Measurements from ENCODE around the gene CD46. TPM values are rescaled to one million over a fixed set of nuclear protein-coding genes. Genes with fewer than 3 reads are reported as not detected.
"Not testable (repeated sequence)": the region's sequence is repeated elsewhere in the genome, so short reads cannot be mapped to it uniquely, and the experiment has no call there.

The CD46 gene
- total RNA-seq, 1 experiment from 2014 or later: 152 TPM

DNA sequence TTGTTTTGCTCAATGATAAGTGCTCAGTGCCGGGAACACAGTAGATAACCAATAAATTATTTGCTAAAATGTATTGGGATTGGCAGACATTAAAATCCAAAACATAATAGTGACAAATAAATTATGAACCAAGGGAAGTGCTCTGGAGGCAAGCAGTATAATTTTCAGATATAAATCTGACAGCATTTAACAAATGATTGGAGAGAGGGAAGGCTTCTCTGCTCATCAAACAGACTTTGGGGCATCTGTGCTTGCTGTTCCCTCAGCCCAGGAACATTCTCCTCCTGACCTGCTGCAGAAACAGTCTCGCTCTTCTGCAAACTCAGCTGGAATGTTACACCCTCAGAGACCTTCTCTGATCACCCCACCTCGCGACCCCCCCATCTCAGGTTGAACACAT lies 2.2 kb downstream of the CD46 start:
- Histone ChIP-seq H3K79me2 (ENCODE audit: low read length) (peaks cover 72% of the 10 kb centered on the region), H3K27ac (ENCODE audit: low read length) (no peak overlapping the region), H3K36me3 (ENCODE audit: insufficient read depth, low read length) (peaks cover 21% of the 10 kb centered on the region), H3K9me2 (replicated peaks; ENCODE audit: insufficient read depth, low read length) (no peaks in the 10 kb centered on the region), H4K20me1 (ENCODE audit: insufficient read depth, low read depth, low read length) (peaks cover 9% of the 10 kb centered on the region; the same call in 1 of the 2 replicates), H3K4me1 (ENCODE audit: low read length) (peaks cover 57% of the 10 kb centered on the region), H2AFZ (ENCODE audit: low read length) (no peak overlapping the region), H3K9me3 (ENCODE audit: low read length) (no peaks in the 10 kb centered on the region), H3K27me3 (ENCODE audit: low read length) (no peaks in the 10 kb centered on the region), H3K9ac (ENCODE audit: low read length) (0 out of 2 replicates have a peak overlapping the region, but pooled peaks have one; percentile 6), H3K4me2 (ENCODE audit: low read depth, low read length, poor library complexity, severe bottlenecking) (peak overlapping the region; percentile 83), H3K4me3 (ENCODE audit: low read length) (peak overlapping the region; percentile 92; the same call in 1 of the 2 replicates)
- no peak for DNase-seq

DNA sequence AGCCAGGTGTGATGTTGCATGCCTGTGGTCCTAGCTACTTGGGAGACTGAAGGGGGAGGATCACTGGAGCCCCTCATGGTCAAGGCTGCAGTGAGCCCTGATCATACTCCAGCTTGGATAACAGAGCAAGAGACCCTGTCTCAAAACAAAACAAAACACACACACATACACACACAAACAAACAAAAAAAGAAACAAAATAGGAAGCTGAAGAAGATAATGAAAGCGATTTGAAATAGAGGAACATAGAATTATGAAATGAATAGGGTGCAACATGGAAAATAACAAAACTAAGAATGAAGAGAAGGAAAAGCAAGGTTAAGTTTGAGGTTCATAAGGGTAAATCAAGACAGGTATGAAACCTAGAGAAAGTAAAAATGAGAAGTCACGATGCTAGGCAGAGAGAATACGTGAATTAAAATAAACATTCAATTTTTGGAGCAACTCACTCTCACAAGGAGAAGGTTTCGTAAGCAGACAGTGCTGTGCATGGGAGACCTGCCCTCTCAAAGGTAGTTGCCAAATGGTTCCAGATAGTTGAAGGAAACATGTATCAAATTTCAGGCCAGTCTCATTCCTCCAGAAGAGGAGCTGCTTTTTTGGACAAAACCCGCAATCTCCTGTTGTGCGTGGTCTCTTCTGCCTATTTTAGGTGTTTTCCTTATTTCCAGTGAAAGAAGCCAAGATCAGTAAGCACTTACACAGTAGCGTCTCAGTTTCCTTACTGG lies 3.3 kb downstream of the CD46 start:
- H2AFZ ChIP-seq (ENCODE audit: low read length): no peak overlapping the region
- H3K79me2 ChIP-seq (ENCODE audit: low read length): peaks cover 76% of the 10 kb centered on the region
- H3K4me2 ChIP-seq (ENCODE audit: low read depth, low read length, poor library complexity, severe bottlenecking): no peak overlapping the region
- H3K9me2 ChIP-seq (replicated peaks; ENCODE audit: insufficient read depth, low read length): no peaks in the 10 kb centered on the region
- H3K4me1 ChIP-seq (ENCODE audit: low read length): peaks cover 46% of the 10 kb centered on the region
- no peak overlapping the region for H3K4me3 ChIP-seq (ENCODE audit: low read length)
- no peaks in the 10 kb centered on the region for H3K27me3 ChIP-seq (ENCODE audit: low read length)
- H4K20me1 ChIP-seq (ENCODE audit: insufficient read depth, low read depth, low read length): peaks cover 9% of the 10 kb centered on the region; the same call in 1 of the 2 replicates
- no peak overlapping the region for H3K27ac ChIP-seq (ENCODE audit: low read length)
- H3K9me3 ChIP-seq (ENCODE audit: low read length): no peaks in the 10 kb centered on the region
- H3K9ac ChIP-seq (ENCODE audit: low read length): no peak overlapping the region
- peaks cover 31% of the 10 kb centered on the region for H3K36me3 ChIP-seq (ENCODE audit: insufficient read depth, low read length)
- DNase-seq: no peak

DNA sequence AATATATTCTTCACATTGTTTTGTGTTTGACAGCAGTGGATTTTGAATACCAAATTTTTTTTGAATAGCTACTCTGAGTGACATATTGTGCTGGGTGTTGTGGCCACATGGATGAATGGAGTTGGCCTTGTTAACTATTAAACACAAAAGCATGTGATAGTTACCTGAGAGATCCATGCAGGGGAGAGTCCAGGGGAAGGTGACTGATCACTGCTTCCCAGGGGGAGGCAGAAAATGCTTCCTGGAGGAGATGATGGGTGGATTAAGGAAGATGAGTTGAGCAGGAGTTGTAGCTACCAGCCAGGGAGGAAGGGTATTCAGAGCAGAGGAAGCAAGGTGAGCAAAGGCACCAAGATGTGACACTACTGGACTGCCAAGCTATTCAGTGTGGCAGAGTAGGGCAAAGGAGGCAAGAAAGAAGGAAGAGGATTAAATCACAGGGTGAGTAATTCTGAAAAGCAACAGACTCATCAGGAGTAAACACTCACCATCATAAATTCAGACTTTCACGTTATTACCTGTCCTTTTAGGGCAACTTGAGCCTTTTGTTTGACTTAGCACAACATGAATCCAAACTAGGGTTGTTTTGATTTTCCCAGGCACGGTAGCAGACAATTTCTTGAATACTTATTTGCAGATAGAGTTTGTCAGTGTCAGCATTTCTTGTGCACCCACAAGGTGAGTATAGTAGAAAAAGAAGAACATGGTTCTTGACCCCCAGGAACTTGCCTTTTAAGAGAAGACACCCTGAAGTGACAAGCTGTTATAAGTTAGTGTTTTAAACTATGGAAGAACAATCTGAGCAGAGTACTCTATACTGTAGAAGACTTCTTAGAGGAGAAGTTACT lies 4.2 kb downstream of the CD46 start:
- no peak overlapping the region for H3K4me2 ChIP-seq (ENCODE audit: low read depth, low read length, poor library complexity, severe bottlenecking)
- no peaks in the 10 kb centered on the region for H3K9me2 ChIP-seq (replicated peaks; ENCODE audit: insufficient read depth, low read length)
- DNase-seq: no peak
- peaks cover 37% of the 10 kb centered on the region for H3K4me1 ChIP-seq (ENCODE audit: low read length)
- H3K36me3 ChIP-seq (ENCODE audit: insufficient read depth, low read length): peaks cover 38% of the 10 kb centered on the region
- no peaks in the 10 kb centered on the region for H3K9me3 ChIP-seq (ENCODE audit: low read length)
- H3K27ac ChIP-seq (ENCODE audit: low read length): no peak overlapping the region
- H3K27me3 ChIP-seq (ENCODE audit: low read length): no peaks in the 10 kb centered on the region
- H3K9ac ChIP-seq (ENCODE audit: low read length): no peak overlapping the region
- peaks cover 76% of the 10 kb centered on the region for H3K79me2 ChIP-seq (ENCODE audit: low read length)
- H2AFZ ChIP-seq (ENCODE audit: low read length): no peak overlapping the region
- H3K4me3 ChIP-seq (ENCODE audit: low read length): no peak overlapping the region
- H4K20me1 ChIP-seq (ENCODE audit: insufficient read depth, low read depth, low read length): peaks cover 9% of the 10 kb centered on the region; the same call in 1 of the 2 replicates

DNA sequence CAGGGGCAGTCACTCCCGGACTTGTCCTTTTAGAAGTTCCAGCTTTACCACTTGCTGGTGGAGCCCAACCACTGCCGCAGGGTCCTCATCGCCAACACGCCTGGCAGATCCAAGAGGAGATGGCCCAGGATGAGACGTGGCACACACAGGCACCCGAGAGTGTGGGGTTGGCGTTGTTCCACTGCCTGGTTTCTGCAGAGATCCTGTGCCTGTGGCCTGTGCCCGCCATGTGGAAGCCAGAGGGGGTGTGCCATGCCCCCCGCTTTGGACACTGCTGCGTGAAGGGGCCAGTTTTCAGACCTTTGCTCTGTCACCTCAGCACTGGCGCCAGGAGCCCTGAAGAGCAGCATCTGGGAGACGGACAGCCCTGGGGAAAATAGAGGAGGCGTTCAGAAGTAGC lies 10.8 kb downstream of the CD46 start:
- Histone ChIP-seq H3K27me3 (ENCODE audit: low read length) (no peaks in the 10 kb centered on the region), H3K9ac (ENCODE audit: low read length) (no peak overlapping the region), H3K27ac (ENCODE audit: low read length) (no peak overlapping the region), H3K36me3 (ENCODE audit: insufficient read depth, low read length) (peaks cover 87% of the 10 kb centered on the region), H3K79me2 (ENCODE audit: low read length) (peaks cover 21% of the 10 kb centered on the region), H3K4me2 (ENCODE audit: low read depth, low read length, poor library complexity, severe bottlenecking) (no peak overlapping the region), H3K9me2 (replicated peaks; ENCODE audit: insufficient read depth, low read length) (no peaks in the 10 kb centered on the region), H4K20me1 (ENCODE audit: insufficient read depth, low read depth, low read length) (no peaks in the 10 kb centered on the region), H2AFZ (ENCODE audit: low read length) (no peak overlapping the region), H3K9me3 (ENCODE audit: low read length) (no peaks in the 10 kb centered on the region), H3K4me1 (ENCODE audit: low read length) (no peaks in the 10 kb centered on the region), H3K4me3 (ENCODE audit: low read length) (no peak overlapping the region)
- DNase-seq: no peak

DNA sequence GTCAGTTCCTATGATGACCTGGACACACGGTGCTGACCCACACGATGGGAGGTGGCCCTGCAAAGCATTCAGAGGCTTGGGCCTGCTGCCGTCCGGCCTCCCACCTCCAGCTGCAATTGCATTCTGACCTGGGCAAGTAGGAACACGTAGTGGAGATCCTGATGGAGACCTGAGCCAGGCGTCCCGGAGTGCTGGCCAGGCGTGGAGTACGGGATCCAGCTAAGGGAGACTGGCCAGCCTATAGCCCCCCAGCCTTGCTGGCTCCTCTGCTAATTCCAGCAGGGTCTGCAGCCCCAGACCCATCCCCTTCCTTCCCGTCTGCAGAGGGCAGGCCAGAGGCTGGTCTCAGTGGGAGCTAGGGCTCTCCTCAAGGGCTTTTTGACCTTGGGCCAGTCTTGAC lies 11.2 kb downstream of the CD46 start:
- Histone ChIP-seq H3K9me3 (ENCODE audit: low read length) (no peaks in the 10 kb centered on the region), H2AFZ (ENCODE audit: low read length) (no peak overlapping the region), H3K27ac (ENCODE audit: low read length) (no peak overlapping the region), H4K20me1 (ENCODE audit: insufficient read depth, low read depth, low read length) (no peaks in the 10 kb centered on the region), H3K36me3 (ENCODE audit: insufficient read depth, low read length) (peaks cover 86% of the 10 kb centered on the region), H3K4me1 (ENCODE audit: low read length) (no peaks in the 10 kb centered on the region), H3K4me2 (ENCODE audit: low read depth, low read length, poor library complexity, severe bottlenecking) (no peak overlapping the region), H3K9ac (ENCODE audit: low read length) (no peak overlapping the region), H3K79me2 (ENCODE audit: low read length) (peaks cover 17% of the 10 kb centered on the region), H3K27me3 (ENCODE audit: low read length) (no peaks in the 10 kb centered on the region), H3K4me3 (ENCODE audit: low read length) (no peak overlapping the region), H3K9me2 (replicated peaks; ENCODE audit: insufficient read depth, low read length) (no peaks in the 10 kb centered on the region)
- no peak for DNase-seq

DNA sequence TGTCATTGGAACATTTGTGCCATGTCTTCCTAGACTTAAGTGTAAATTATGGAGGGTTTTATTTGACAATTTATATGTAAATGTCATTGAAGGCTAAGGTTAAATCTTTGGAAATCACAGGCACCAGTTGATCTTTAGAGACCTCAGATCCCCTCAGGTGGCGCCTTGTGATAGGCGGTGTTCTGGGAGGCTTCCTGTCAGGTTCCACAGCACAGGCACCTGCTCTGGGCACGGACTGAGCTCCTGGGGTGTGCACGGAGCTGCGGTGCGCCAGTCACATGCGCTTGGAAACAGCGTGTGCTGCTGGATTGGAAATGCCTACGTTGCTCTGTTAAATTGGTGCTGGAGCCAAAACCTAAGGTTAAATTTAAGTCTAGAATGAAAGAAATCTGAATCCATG lies 12.1 kb downstream of the CD46 start:
- Histone ChIP-seq H4K20me1 (ENCODE audit: insufficient read depth, low read depth, low read length) (no peaks in the 10 kb centered on the region), H3K79me2 (ENCODE audit: low read length) (peaks cover 11% of the 10 kb centered on the region), H3K4me1 (ENCODE audit: low read length) (no peaks in the 10 kb centered on the region), H3K27ac (ENCODE audit: low read length) (no peak overlapping the region), H3K27me3 (ENCODE audit: low read length) (no peaks in the 10 kb centered on the region), H3K4me3 (ENCODE audit: low read length) (no peak overlapping the region), H3K9me2 (replicated peaks; ENCODE audit: insufficient read depth, low read length) (no peaks in the 10 kb centered on the region), H3K4me2 (ENCODE audit: low read depth, low read length, poor library complexity, severe bottlenecking) (no peak overlapping the region), H3K9me3 (ENCODE audit: low read length) (no peaks in the 10 kb centered on the region), H3K9ac (ENCODE audit: low read length) (no peak overlapping the region), H2AFZ (ENCODE audit: low read length) (no peak overlapping the region), H3K36me3 (ENCODE audit: insufficient read depth, low read length) (peaks cover 85% of the 10 kb centered on the region)
- no peak for DNase-seq

DNA sequence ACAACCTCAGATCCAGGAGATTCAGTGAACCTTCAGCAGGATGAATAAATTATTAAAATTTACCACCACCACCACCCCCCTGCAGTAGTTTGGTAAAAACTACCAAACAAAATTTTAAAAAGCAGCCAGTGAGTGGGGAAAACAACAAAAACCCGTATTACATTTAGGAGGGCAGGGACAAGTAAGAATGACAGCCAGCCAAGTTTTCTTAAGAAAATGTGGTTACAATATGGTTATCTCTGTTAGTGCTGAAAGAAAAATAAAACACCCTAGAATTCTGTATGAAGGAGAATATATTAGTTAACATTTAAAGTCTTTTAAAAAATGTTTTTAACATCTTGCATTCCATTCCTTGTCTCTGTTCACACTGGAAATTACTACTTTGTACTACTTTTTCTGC lies 14.7 kb downstream of the CD46 start:
- Histone ChIP-seq H3K4me2 (ENCODE audit: low read depth, low read length, poor library complexity, severe bottlenecking) (no peak overlapping the region), H3K9me2 (replicated peaks; ENCODE audit: insufficient read depth, low read length) (no peaks in the 10 kb centered on the region), H3K4me1 (ENCODE audit: low read length) (no peaks in the 10 kb centered on the region), H3K4me3 (ENCODE audit: low read length) (no peak overlapping the region), H3K27me3 (ENCODE audit: low read length) (no peaks in the 10 kb centered on the region), H2AFZ (ENCODE audit: low read length) (no peak overlapping the region), H4K20me1 (ENCODE audit: insufficient read depth, low read depth, low read length) (no peaks in the 10 kb centered on the region), H3K79me2 (ENCODE audit: low read length) (peaks cover 16% of the 10 kb centered on the region), H3K9ac (ENCODE audit: low read length) (no peak overlapping the region), H3K27ac (ENCODE audit: low read length) (no peak overlapping the region), H3K36me3 (ENCODE audit: insufficient read depth, low read length) (peaks cover 72% of the 10 kb centered on the region), H3K9me3 (ENCODE audit: low read length) (no peaks in the 10 kb centered on the region)
- DNase-seq: peak; percentile 29

DNA sequence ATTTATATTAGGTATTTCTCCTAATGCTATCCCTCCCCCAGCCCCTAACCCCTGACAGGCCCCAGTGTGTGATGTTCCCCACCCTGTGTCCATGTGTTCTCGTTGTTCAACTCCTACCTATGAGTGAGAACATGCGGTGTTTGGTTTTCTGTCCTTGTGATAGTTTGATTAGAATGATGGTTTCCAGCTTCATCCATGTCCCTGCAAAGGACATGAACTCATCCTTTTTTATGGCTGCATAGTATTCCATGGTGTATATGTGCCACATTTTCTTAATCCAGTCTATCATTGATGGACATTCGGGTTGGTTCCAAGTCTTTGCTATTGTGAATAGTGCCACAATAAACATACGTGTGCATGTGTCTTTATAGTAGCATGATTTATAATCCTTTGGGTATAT lies 18.7 kb downstream of the CD46 start:
- H3K4me3 ChIP-seq (ENCODE audit: low read length); H3K9ac ChIP-seq (ENCODE audit: low read length); H3K9me2 ChIP-seq (replicated peaks; ENCODE audit: insufficient read depth, low read length); H3K9me3 ChIP-seq (ENCODE audit: low read length); H3K27ac ChIP-seq (ENCODE audit: low read length); H2AFZ ChIP-seq (ENCODE audit: low read length); H3K4me1 ChIP-seq (ENCODE audit: low read length); H3K27me3 ChIP-seq (ENCODE audit: low read length); H3K4me2 ChIP-seq (ENCODE audit: low read depth, low read length, poor library complexity, severe bottlenecking); DNase-seq; H4K20me1 ChIP-seq (ENCODE audit: insufficient read depth, low read depth, low read length): not testable (repeated sequence)
- H3K36me3 ChIP-seq (ENCODE audit: insufficient read depth, low read length): peaks cover 37% of the 10 kb centered on the region
- peaks cover 19% of the 10 kb centered on the region for H3K79me2 ChIP-seq (ENCODE audit: low read length)
